NB4 (cell line): ENCODE measurements around the gene KRT75.

ENCODE experiments used
- DNase-seq: peaks from one replicate; pipeline ENCODE4 v3.0.0; 2010; ENCODE audit warnings: low read depth
- H3K4me3 ChIP-seq: one replicate; pipeline ENCODE4 v1.5.1; 2011; ENCODE audit warnings: mild to moderate bottlenecking, low read depth, low read length, moderate library complexity
- CTCF ChIP-seq: IDR thresholded peaks from one replicate; pipeline ENCODE4 v1.5.1; 2012; ENCODE audit warnings: low read depth, low read length
- MAX ChIP-seq: IDR thresholded peaks from 2 replicates; pipeline ENCODE4 v1.6.1; 2011; ENCODE audit warnings: low read depth, low read length
- MYC ChIP-seq: IDR thresholded peaks from 2 replicates; pipeline ENCODE4 v1.6.1; 2011; ENCODE audit warnings: low read depth, low read length
- POLR2A ChIP-seq: IDR thresholded peaks from 2 replicates; pipeline ENCODE4 v1.6.1; 2011; ENCODE audit warnings: mild to moderate bottlenecking; ENCODE audit not compliant: insufficient read length; ENCODE audit errors: extremely low read depth

Gene KRT75

GRCh38 chr12:52434760-52435530 lies 774 bp upstream of the KRT75 start:
- DNase-seq, result no peak
- TF ChIP-seq POLR2A, result no peak
- TF ChIP-seq MAX, result no peak
- TF ChIP-seq CTCF, result no peak
- no peak for TF ChIP-seq MYC
- no peak overlapping the region for H3K4me3 ChIP-seq

- no peak for DNase-seq
- no peak overlapping the region for H3K4me3 ChIP-seq
- no peak for TF ChIP-seq MAX
- no peak for TF ChIP-seq MYC
- no peak for TF ChIP-seq CTCF
Observed at GRCh38 chr12:52433501-52434080, 580 bp downstream of the KRT75 start.

GRCh38 chr12:52432559-52433207 lies 1.5 kb downstream of the KRT75 start:
- no peak for DNase-seq
- TF ChIP-seq POLR2A, result no peak
- TF ChIP-seq CTCF, result no peak
- no peak for TF ChIP-seq MYC
- no peak for TF ChIP-seq MAX
- H3K4me3 ChIP-seq, result no peak overlapping the region

- TF ChIP-seq CTCF (no peak), POLR2A (no peak), MAX (no peak), MYC (no peak)
- DNase-seq, result no peak
- no peak overlapping the region for H3K4me3 ChIP-seq
Observed at GRCh38 chr12:52428121-52428520, 6.0 kb downstream of the KRT75 start.

GRCh38 chr12:52427083-52427482 lies 7.1 kb downstream of the KRT75 start:
- H3K4me3 ChIP-seq, result no peak overlapping the region
- no peak for DNase-seq
- TF ChIP-seq MYC (no peak), MAX (no peak), POLR2A (no peak), CTCF (no peak)
